Osteocyte (in vitro differentiated cells): ENCODE results near the gene TP73. TPM values are rescaled to one million over a fixed set of nuclear protein-coding genes. Genes with fewer than 3 reads are reported as not detected.

Experiments used
- DNase-seq: peaks from one replicate; pipeline ENCODE4 v3.0.0; 2021; ENCODE audit warnings: mixed read lengths; ENCODE audit not compliant: unreplicated experiment; ENCODE audit errors: extremely low spot score
- H3K27ac Mint-ChIP-seq: one replicate; pipeline ENCODE4 v1.8.0; 2021; ENCODE audit warnings: mild to moderate bottlenecking, mixed read lengths; ENCODE audit not compliant: unreplicated experiment
- H3K27me3 Mint-ChIP-seq: one replicate; pipeline ENCODE4 v1.8.0; 2021; ENCODE audit warnings: mixed read lengths; ENCODE audit not compliant: unreplicated experiment
- H3K36me3 Mint-ChIP-seq: one replicate; pipeline ENCODE4 v1.8.0; 2021; ENCODE audit warnings: mixed read lengths; ENCODE audit not compliant: unreplicated experiment
- H3K4me1 Mint-ChIP-seq: one replicate; pipeline ENCODE4 v1.8.0; 2021; ENCODE audit warnings: mixed read lengths; ENCODE audit not compliant: unreplicated experiment
- H3K4me3 Mint-ChIP-seq: one replicate; pipeline ENCODE4 v1.8.0; 2021; ENCODE audit warnings: mild to moderate bottlenecking, moderate library complexity, mixed read lengths; ENCODE audit not compliant: unreplicated experiment
- H3K9me3 Mint-ChIP-seq: one replicate; pipeline ENCODE4 v1.8.0; 2021; ENCODE audit warnings: mixed read lengths; ENCODE audit not compliant: unreplicated experiment
- CTCF ChIP-seq: fragments of 200-600 bp; sonication (generic); IDR thresholded peaks from 2 replicates; pipeline ENCODE4 v1.5.0; 2021; ENCODE audit warnings: antibody characterized with exemption, mild to moderate bottlenecking, moderate library complexity
- total RNA-seq: library from RNA; stranded (reverse); gene quantifications from 2 replicates; pipeline ENCODE4 v1.2.1, GENCODE V29; 2021

TP73 gene
- total RNA-seq, 1 donor from 2014 or later, result 0.24 TPM

DNA sequence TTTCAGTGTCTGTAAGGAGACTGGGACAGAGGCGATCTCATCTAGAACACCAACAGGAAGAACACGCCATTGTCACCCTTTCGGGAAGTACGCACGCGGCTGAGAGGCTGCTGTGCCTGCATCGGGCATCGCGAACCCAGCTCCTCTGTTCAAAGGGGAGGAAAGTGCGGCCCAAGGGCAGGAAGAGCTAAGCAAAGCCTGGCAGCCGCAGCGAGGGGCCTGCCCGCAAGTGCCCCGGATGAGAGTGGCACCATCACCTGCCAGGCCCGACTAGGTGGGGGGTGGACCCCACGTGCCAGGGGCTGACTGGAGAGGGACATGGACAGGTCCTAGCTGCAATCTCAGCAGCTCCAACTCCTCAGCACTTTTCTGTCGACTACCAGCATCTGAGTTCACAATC lies 20.0 kb upstream of the TP73 start:
- no peak overlapping the region for H3K27ac Mint-ChIP-seq
- H3K9me3 Mint-ChIP-seq, result no peaks in the 10 kb centered on the region
- peak; percentile 82 for DNase-seq
- H3K4me1 Mint-ChIP-seq, result no peaks in the 10 kb centered on the region
- no peak overlapping the region for H3K4me3 Mint-ChIP-seq
- H3K27me3 Mint-ChIP-seq, result no peaks in the 10 kb centered on the region
- no peak for TF ChIP-seq CTCF
- H3K36me3 Mint-ChIP-seq, result peaks cover 28% of the 10 kb centered on the region

DNA sequence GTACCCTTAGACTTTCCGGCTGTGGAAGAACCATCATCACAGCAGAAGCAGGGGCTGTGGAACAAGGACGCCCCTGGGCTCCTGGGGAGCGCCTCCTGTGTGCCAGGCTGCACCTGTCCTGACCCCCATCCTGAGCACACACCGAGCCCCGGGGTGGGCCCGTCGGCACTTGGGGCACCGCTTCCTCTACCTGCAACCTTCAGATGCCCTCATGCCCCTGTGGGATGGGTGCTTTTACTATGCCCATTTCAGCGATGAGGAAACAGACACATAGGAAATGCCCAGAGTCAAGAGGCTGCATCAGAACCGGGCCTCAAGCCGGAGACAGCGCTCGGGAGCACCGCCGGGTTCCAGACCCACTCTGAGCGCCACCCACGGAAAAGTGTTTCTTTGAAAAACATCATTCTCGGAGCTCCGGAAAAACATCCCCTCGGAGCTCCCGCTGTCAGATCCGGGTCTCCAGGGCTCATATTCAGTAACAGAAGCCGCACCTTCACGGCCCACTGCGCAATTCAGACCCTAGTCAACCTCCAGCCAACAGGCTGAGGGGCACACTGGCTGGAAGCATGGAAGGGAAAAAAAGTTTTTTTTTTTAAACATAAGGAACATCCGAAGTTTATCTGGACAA lies 19.5 kb upstream of the TP73 start:
- no peak overlapping the region for H3K4me3 Mint-ChIP-seq
- no peak overlapping the region for H3K27ac Mint-ChIP-seq
- no peak for TF ChIP-seq CTCF
- H3K9me3 Mint-ChIP-seq, result no peaks in the 10 kb centered on the region
- no peaks in the 10 kb centered on the region for H3K27me3 Mint-ChIP-seq
- no peaks in the 10 kb centered on the region for H3K4me1 Mint-ChIP-seq
- H3K36me3 Mint-ChIP-seq, result peaks cover 30% of the 10 kb centered on the region
- DNase-seq, result no peak

GRCh38 chr1:3633344-3634058 lies 18.8 kb upstream of the TP73 start:
- peak; percentile 80 for DNase-seq
- Mint-ChIP-seq H3K9me3 (no peaks in the 10 kb centered on the region), H3K36me3 (peaks cover 36% of the 10 kb centered on the region), H3K4me1 (no peaks in the 10 kb centered on the region), H3K4me3 (no peak overlapping the region), H3K27me3 (no peaks in the 10 kb centered on the region), H3K27ac (no peak overlapping the region)
- TF ChIP-seq CTCF, result no peak

GRCh38 chr1:3634059-3634800 lies 18.1 kb upstream of the TP73 start:
- no peak overlapping the region for H3K4me3 Mint-ChIP-seq
- no peaks in the 10 kb centered on the region for H3K27me3 Mint-ChIP-seq
- H3K9me3 Mint-ChIP-seq, result no peaks in the 10 kb centered on the region
- H3K36me3 Mint-ChIP-seq, result peaks cover 31% of the 10 kb centered on the region
- no peak for TF ChIP-seq CTCF
- no peaks in the 10 kb centered on the region for H3K4me1 Mint-ChIP-seq
- DNase-seq, result no peak
- H3K27ac Mint-ChIP-seq, result no peak overlapping the region

DNA sequence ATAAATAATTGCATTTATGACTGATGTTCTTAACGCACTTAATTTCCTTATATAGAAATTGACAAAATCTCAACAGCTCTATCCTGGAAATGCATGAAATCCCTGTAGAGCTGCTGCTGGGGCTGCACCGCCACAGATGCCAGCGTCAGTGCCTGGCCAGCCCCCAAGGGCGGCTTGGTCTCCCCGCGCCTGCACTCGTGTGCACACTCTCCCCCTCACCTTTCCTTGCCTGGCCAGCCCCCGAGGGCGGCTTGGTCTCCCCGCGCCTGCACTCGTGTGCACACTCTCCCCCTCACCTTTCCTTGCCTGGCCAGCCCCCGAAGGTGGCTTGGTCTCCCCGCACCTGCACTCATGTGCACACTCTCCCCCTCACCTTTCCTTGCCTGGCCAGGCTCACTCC lies 16.2 kb upstream of the TP73 start:
- Mint-ChIP-seq H3K9me3 (no peaks in the 10 kb centered on the region), H3K4me3 (no peak overlapping the region), H3K36me3 (peaks cover 28% of the 10 kb centered on the region), H3K4me1 (no peaks in the 10 kb centered on the region), H3K27me3 (no peaks in the 10 kb centered on the region), H3K27ac (no peak overlapping the region)
- no peak for TF ChIP-seq CTCF
- DNase-seq, result no peak
